Fibroblast of gingiva (primary cell): ENCODE results near the gene NFIB.

Experiments
- DNase-seq: peaks from one replicate; pipeline ENCODE4 v3.0.0-alpha.2; 2011; ENCODE audit warnings: low read depth

The NFIB gene

GRCh38 chr9:14098486-14099180, 215.3 kb downstream of the NFIB start:
- no peak for DNase-seq

- DNase-seq, result peak; percentile 26
Measured at GRCh38 chr9:14097666-14098415, 216.1 kb downstream of the NFIB start.

GRCh38 chr9:14097215-14097614, 216.7 kb downstream of the NFIB start:
- no peak for DNase-seq

- peak; percentile 27 for DNase-seq
Measured at GRCh38 chr9:14096258-14096922, 217.6 kb downstream of the NFIB start.

GRCh38 chr9:14095277-14095676, 218.7 kb downstream of the NFIB start:
- DNase-seq, result no peak

GRCh38 chr9:14094491-14094890, 219.4 kb downstream of the NFIB start:
- DNase-seq, result no peak

- DNase-seq, result no peak
Measured at GRCh38 chr9:14092344-14092743, 221.6 kb downstream of the NFIB start.

GRCh38 chr9:14089051-14089803, 224.7 kb downstream of the NFIB start:
- no peak for DNase-seq

- no peak for DNase-seq
Measured at GRCh38 chr9:14087576-14087975, 226.4 kb downstream of the NFIB start.

GRCh38 chr9:14086495-14086894, 227.4 kb downstream of the NFIB start:
- DNase-seq, result no peak

GRCh38 chr9:14085810-14086209, 228.1 kb downstream of the NFIB start:
- DNase-seq, result no peak

GRCh38 chr9:14084867-14085266, 229.1 kb downstream of the NFIB start:
- DNase-seq, result no peak

- no peak for DNase-seq
Measured at GRCh38 chr9:14083366-14083765, 230.6 kb downstream of the NFIB start.

GRCh38 chr9:14082732-14083131, 231.2 kb downstream of the NFIB start:
- DNase-seq, result no peak

- DNase-seq, result no peak
Measured at GRCh38 chr9:14081745-14082144, 232.2 kb downstream of the NFIB start.

GRCh38 chr9:14080959-14081542, 232.9 kb downstream of the NFIB start:
- DNase-seq, result no peak

- no peak for DNase-seq
Measured at GRCh38 chr9:14079440-14079839, 234.5 kb downstream of the NFIB start.

- no peak for DNase-seq
Measured at GRCh38 chr9:14077672-14078071, 236.3 kb downstream of the NFIB start.

- no peak for DNase-seq
Measured at GRCh38 chr9:14075218-14075617, 238.7 kb downstream of the NFIB start.

- no peak for DNase-seq
Measured at GRCh38 chr9:14072850-14073249, 241.1 kb downstream of the NFIB start.

GRCh38 chr9:14071484-14071883, 242.5 kb downstream of the NFIB start:
- no peak for DNase-seq

- no peak for DNase-seq
Measured at GRCh38 chr9:14068690-14069089, 245.3 kb downstream of the NFIB start.
